ENCODE data around the gene ERMP1.

ERMP1 gene

DNA sequence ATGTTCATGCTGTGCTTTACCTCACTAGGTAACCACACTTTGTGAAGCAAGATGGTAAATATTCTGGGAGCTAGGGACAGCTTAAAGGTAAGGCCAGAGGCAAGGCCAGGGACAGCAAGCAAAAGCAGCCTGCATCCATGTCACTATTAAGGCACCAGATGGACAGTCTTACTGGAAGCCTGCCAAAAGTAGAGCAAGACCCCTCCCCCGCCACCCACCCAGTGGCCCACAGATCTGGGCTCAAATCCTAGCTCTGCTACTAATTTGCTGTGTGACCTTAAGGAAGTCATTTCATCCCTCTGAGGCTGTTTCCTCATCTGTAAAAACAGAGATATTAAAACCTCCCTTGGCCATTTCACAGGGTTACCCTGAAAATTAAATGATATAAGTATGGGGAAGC is 13.2 kb upstream of the ERMP1 start:
- ATAC-seq (ENCODE audit: low read depth) (no peak), DNase-seq (ENCODE audit: low spot score in 2 of 2) (no peak)
- Mint-ChIP-seq H3K9me3 (no peaks in the 10 kb centered on the region), H3K27ac (no peak overlapping the region), H3K4me1 (no peaks in the 10 kb centered on the region), H3K27me3 (peaks cover 1% of the 10 kb centered on the region), H3K36me3 (peaks cover 7% of the 10 kb centered on the region), H3K4me3 (no peak overlapping the region)

DNA sequence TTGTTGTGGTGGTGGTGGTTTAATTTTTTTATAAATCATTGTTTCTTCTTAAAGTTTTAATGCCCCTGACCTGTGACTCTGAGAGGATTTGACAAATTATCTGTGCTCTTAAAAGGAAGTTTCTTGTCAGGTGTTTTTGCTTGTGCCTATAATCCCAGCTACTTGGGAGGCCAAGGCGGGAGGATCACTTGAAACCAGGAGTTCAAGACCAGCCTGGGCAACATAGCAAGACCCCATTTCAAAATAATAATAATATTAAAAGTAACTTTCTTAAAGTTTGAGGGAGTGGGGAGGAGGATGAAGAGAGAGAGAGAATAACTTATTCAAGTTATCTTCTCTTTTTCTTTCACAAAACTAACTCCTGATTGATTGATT is 12.2 kb upstream of the ERMP1 start:
- Mint-ChIP-seq H3K4me1 (no peaks in the 10 kb centered on the region), H3K4me3 (no peak overlapping the region), H3K36me3 (peaks cover 6% of the 10 kb centered on the region), H3K27me3 (peaks cover 1% of the 10 kb centered on the region), H3K9me3 (no peaks in the 10 kb centered on the region), H3K27ac (no peak overlapping the region)
- DNase-seq (ENCODE audit: low spot score in 2 of 2) = no peak
- ATAC-seq (ENCODE audit: low read depth) = no peak

DNA sequence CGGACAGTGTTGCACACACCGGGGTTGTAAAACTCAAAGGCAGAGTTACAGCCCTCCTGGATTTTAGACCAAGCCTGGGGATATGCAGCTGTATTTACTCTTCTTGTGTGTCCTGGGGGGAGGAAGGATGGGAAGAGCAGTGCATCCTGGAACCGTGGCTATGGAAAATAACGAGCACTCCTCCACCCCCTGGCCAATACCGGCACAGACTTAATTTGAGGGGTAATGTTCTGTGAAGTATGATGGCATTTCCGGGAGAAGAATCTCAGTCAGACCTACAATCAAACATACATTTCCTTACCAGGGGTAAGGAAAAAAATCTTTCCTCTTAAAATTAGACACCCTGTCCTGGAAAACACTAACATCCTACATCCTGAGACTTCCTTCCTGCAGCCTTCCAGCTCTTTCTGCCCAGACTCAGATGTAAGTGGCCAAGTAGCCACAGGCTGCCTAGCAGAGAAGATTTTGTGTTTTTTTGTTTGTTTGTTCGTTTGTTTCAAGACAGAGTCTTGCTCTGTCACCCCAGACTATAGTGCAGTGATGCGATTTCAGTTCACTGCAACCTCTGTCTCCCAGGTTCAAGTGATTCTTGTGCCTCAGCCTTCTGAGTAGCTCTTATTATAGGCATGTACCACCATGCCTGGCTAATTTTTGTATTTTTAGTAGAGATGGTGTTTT is 11.0 kb upstream of the ERMP1 start:
- Mint-ChIP-seq H3K4me1 (no peaks in the 10 kb centered on the region), H3K4me3 (no peak overlapping the region), H3K9me3 (no peaks in the 10 kb centered on the region), H3K27me3 (no peaks in the 10 kb centered on the region), H3K36me3 (peaks cover 6% of the 10 kb centered on the region), H3K27ac (no peak overlapping the region)
- no peak for ATAC-seq (ENCODE audit: low read depth)
- no peak for DNase-seq (ENCODE audit: low spot score in 2 of 2)

DNA sequence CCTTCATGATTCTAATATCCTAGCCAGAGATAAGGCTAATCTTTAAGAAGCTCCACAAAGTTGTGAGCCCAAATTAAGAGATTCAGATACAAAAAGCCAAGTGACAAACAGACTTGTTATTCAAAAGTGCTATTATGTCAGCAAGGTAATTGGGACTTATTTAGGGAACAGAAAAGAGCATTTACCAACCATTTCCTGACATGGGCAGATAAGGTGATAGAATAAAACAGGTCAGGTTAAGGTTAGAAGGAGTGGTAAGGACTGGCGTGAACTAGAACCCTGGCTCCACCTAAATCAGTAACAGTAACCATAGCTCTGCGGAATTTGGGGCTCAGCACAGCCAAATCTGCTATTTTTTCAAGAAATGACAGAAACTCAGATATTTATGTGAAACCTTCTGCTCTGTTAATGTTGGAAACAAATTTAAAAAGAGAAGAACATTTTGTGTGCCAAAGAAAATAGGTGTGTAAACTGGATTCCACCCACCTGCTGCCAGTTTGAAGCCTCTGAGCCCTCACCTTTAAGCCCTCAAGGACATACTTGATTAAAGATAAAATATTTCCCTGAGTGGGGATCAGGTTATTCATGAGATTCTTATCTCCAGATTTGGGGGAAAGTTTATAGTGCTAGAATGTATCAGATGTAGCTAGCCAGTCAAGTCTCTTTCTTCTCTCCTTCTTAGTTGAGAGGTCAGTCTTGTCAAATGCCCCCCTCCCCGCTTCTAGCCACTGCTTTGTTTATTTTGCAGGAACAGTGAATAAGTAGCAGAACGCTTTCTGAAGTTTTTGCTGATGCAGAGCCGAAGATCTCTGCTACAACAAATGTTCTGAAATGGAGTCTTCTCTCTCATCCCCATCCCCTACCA is 10.2 kb upstream of the ERMP1 start:
- DNase-seq (ENCODE audit: low spot score in 2 of 2) (no peak), ATAC-seq (ENCODE audit: low read depth) (no peak)
- H3K4me3 Mint-ChIP-seq = no peak overlapping the region
- no peak overlapping the region for H3K27ac Mint-ChIP-seq
- no peaks in the 10 kb centered on the region for H3K4me1 Mint-ChIP-seq
- H3K9me3 Mint-ChIP-seq = no peaks in the 10 kb centered on the region
- H3K27me3 Mint-ChIP-seq = no peaks in the 10 kb centered on the region
- H3K36me3 Mint-ChIP-seq = peaks cover 6% of the 10 kb centered on the region

DNA sequence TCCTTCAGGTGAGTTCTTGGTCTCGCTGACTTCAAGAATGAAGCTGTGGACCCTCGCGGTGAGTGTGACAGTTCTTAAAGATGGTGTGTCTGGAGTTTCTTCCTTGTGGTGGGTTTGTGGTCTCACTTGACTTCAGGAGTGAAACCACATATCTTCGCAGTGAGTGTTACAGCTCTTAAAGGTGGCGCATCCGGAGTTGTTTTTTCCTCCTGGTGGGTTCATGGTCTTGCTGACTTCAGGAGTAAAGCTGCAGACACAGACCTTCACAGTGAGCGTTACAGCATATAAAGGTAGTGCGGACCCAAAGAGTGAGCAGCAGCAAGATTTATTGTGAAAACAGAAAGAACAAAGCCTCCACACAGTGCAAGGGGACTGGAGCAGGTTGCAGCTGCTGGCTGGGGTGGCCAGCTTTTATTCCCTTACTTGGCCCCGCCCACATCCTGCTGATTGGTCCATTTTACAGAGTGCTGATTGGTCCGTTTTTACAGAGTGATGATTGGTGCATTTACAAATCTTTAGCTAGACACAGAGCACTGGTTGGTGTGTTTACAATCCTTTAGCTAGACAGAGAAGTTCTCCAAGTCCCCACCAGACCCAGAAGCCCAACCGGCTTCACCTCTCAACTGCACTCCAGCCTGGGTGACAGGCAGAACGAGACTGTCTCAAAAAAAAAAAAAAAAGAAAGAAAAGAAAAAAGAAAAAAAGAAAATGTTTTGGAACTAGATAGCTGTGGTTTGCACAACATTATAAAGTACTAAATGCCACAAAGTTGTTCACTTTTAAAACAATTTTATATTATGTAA is 9.1 kb upstream of the ERMP1 start:
- H3K4me1 Mint-ChIP-seq = no peaks in the 10 kb centered on the region
- no peak for ATAC-seq (ENCODE audit: low read depth)
- no peak overlapping the region for H3K27ac Mint-ChIP-seq

DNA sequence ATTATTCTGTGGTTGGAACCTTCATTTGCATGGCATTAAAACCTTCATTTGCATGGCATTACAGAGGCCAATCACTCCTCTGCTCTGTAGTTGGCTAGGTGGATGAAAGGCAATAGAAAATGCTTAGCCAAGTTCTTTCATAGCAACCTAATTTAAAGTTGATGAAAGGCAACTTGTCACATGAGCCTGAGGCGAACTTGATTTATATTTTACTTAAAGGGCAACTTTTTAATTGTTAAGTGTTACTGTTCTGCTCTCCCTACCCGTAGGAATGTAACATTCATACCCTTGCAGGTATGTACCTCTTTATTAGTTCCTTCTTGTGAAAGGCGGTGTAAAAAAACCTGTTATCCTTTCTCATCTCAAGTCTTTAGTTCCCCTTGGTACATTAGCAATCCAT is 7.9 kb upstream of the ERMP1 start:
- Mint-ChIP-seq H3K4me3 (no peak overlapping the region), H3K36me3 (peaks cover 3% of the 10 kb centered on the region), H3K27ac (no peak overlapping the region), H3K9me3 (no peaks in the 10 kb centered on the region), H3K4me1 (no peaks in the 10 kb centered on the region), H3K27me3 (no peaks in the 10 kb centered on the region)
- DNase-seq (ENCODE audit: low spot score in 2 of 2) (no peak), ATAC-seq (ENCODE audit: low read depth) (no peak)

More for the DNA sequence above, 9.1 kb upstream of the ERMP1 start:
- H3K4me3 Mint-ChIP-seq = no peak overlapping the region
- no peak for DNase-seq (ENCODE audit: low spot score in 2 of 2)
- H3K9me3 Mint-ChIP-seq = no peaks in the 10 kb centered on the region
- H3K36me3 Mint-ChIP-seq = peaks cover 3% of the 10 kb centered on the region
- no peaks in the 10 kb centered on the region for H3K27me3 Mint-ChIP-seq

DNA sequence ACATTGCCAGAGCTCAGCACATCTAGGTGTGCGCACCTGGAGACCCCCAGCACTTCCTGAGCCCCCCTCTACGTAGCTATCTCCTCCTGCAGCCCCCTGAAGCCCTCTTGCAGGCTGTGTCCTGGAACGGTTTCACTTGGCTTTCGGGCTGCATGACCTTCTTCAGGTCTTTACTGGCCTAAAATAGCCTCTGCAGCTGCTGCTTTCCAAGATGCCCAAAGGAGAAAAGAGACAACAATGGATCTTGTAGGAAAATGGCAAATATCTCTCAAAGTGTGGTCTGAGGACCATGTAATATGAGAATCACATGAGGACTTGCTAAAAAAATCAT is 6.6 kb upstream of the ERMP1 start:
- no peaks in the 10 kb centered on the region for H3K4me1 Mint-ChIP-seq
- no peaks in the 10 kb centered on the region for H3K27me3 Mint-ChIP-seq
- no peak for DNase-seq (ENCODE audit: low spot score in 2 of 2)
- ATAC-seq (ENCODE audit: low read depth) = no peak
- no peak overlapping the region for H3K27ac Mint-ChIP-seq
- peaks cover 3% of the 10 kb centered on the region for H3K36me3 Mint-ChIP-seq
- no peaks in the 10 kb centered on the region for H3K9me3 Mint-ChIP-seq
- H3K4me3 Mint-ChIP-seq = no peak overlapping the region

DNA sequence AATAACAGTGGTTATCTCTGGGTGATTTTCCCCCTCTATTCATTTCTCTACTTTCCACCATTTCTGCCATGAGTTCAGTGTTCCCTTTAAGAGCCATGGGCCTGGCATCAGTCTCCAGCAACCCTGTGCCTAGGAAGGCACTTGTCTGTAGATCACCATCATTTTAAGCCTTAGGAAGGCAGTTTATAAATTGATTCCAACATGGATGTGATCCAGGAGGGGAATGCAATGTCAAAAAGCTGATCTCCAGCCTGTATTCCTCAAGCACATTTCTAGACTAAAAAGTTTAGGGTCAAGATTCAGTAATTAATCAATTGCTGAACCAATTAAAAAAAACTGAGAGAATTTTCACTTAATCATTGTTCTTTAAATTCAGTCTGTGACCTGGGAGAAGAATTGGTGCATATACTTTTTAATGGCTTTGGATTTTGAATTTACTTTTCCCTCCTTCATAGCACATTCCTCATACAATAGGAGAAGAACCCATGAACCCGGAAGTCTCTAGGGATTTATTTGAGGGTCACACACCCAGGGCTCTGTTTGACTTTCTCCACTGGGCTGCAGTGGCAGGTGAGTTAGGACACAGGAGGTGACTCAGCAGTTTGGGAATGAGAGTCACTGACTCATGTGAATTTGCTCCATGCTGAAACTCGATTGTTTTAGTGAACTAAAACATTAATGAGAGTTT is 6.1 kb upstream of the ERMP1 start:
- Mint-ChIP-seq H3K36me3 (peaks cover 3% of the 10 kb centered on the region), H3K4me1 (peaks cover 2% of the 10 kb centered on the region)
- ATAC-seq (ENCODE audit: low read depth) = no peak

DNA sequence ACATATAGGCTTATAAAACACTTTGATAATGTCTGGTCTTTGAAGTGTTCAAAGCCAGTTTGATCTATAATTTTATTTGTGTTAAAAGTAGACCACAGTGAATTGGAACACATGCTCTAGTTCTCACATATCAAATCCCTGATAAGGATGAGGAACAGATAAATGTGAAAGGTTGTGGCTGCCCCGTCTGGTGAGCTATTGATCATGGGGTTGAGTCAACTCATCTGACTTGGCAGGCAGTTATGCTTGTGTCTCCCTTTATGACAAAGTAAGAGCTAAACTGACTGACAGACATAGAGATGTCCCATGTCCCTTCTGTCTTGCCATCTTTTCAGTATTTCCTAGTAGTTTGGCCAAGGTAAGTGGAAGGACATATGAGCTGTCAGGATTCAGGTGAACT is 2.9 kb upstream of the ERMP1 start:
- no peak overlapping the region for H3K27ac Mint-ChIP-seq
- H3K4me3 Mint-ChIP-seq = no peak overlapping the region
- ATAC-seq (ENCODE audit: low read depth) (no peak), DNase-seq (ENCODE audit: low spot score in 2 of 2) (no peak)
- no peaks in the 10 kb centered on the region for H3K27me3 Mint-ChIP-seq
- no peaks in the 10 kb centered on the region for H3K36me3 Mint-ChIP-seq
- no peaks in the 10 kb centered on the region for H3K9me3 Mint-ChIP-seq
- H3K4me1 Mint-ChIP-seq = peaks cover 18% of the 10 kb centered on the region

More for the DNA sequence above, 6.1 kb upstream of the ERMP1 start:
- DNase-seq (ENCODE audit: low spot score in 2 of 2) = no peak
- H3K4me3 Mint-ChIP-seq = no peak overlapping the region
- no peak overlapping the region for H3K27ac Mint-ChIP-seq
- H3K9me3 Mint-ChIP-seq = no peaks in the 10 kb centered on the region
- no peaks in the 10 kb centered on the region for H3K27me3 Mint-ChIP-seq

DNA sequence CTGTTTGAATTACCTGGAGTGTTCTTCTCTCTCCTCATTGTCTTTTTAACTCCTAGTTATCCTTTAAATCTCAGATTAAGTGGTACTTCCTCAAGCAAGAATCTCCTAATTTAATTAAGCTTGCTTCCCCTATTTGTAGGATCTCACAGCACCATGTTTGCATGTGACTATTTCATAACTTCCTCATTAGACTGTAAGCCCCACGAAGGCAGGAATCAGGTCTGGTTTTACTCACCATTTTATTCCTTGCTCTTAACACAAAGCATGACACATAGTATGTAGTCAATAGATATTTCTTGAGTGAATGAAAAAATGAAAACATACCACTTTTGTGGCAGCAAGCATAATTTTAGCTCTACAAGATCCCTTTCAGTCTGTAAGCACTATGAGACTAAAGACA is 1.3 kb upstream of the ERMP1 start:
- Mint-ChIP-seq H3K4me3 (peak overlapping the region; percentile 14), H3K27ac (no peak overlapping the region)
- ATAC-seq (ENCODE audit: low read depth) = no peak

DNA sequence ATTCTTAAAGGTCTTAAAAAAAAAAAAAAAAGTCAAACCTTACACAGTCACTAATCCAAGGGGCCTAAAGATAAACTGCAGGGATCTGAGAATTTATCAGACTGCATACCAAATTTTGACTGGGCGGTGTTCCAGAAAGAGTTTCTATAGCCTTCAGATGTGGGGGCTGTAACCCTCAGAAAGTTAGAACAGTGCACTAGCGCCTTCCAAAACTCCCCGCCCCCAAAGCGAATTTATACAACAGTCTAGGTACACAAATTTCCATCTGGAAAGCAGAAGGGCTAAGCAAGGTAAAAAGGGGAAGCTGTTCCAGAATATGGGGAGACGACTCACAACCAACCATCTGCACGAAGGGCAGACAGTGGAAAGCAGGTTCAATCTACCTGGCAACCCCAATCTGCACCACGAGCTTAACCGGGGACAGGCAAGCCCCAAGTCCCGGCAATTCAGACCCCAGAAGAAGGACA is 813 bp downstream of the ERMP1 start:
- H3K4me1 Mint-ChIP-seq = peaks cover 24% of the 10 kb centered on the region
- peak; percentile 47 for ATAC-seq (ENCODE audit: low read depth)
- H3K4me3 Mint-ChIP-seq = peak overlapping the region; percentile 93
- no peaks in the 10 kb centered on the region for H3K36me3 Mint-ChIP-seq
- H3K9me3 Mint-ChIP-seq = no peaks in the 10 kb centered on the region
- DNase-seq (ENCODE audit: low spot score in 2 of 2) = no peak
- H3K27me3 Mint-ChIP-seq = no peaks in the 10 kb centered on the region
- peak overlapping the region; percentile 52 for H3K27ac Mint-ChIP-seq

More for the DNA sequence above, 1.3 kb upstream of the ERMP1 start:
- Mint-ChIP-seq H3K36me3 (no peaks in the 10 kb centered on the region), H3K4me1 (peaks cover 18% of the 10 kb centered on the region), H3K27me3 (no peaks in the 10 kb centered on the region), H3K9me3 (no peaks in the 10 kb centered on the region)
- no peak for DNase-seq (ENCODE audit: low spot score in 2 of 2)

DNA sequence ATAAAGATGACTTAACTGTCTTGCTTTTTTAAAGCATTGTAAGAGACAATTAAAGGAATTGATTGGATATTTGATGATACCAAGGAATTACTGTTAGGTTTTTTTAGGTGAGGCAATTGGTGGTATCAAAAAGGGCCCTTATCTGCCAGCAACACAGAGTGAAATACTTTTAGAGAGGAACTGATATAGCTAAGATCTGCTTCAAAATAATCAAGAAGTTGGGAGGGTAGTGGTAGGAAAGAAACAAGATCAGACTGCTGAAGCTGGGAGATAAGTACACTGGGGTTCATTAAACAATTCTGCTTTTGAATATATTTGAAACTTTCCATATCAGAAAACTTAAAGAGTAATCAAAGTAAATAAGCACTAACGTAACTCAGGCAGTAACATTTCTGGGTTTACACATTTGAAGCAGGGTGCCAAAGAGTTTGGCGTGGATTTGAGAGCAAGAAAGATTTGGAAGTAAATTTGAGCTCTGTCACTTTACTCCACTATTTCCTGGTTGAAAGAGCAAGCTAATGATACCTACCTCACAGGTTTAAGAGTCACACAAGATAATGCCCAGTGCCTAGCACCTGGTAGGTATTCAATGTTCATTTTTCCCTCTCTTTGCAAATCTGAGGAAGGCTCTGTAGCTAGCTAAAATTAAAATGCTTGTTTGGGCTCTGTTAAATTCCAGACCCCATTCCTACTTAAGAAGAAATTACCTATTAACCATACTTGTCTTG is 6.9 kb downstream of the ERMP1 start:
- Mint-ChIP-seq H3K4me1 (peaks cover 8% of the 10 kb centered on the region), H3K36me3 (peaks cover 9% of the 10 kb centered on the region), H3K9me3 (no peaks in the 10 kb centered on the region), H3K27me3 (no peaks in the 10 kb centered on the region), H3K27ac (no peak overlapping the region), H3K4me3 (no peak overlapping the region)
- ATAC-seq (ENCODE audit: low read depth) (no peak), DNase-seq (ENCODE audit: low spot score in 2 of 2) (no peak)

DNA sequence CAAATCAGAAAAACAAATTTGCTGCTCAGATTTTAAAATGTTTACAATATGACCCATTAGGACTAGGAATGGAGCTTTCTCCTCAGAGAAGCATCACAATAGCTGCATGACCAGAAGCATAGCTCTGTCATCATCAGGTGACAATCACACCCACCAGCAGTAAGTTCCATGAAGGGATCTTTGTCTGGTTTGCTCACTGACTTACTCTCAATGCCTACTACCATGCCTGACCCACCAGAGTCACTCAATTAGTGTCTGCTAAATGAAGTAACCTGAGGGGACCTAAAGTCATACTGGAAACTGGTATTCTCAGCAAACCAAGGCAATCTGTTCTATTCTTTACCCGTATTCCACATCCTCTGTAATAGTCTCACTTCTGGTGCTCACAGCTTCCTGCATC is 7.7 kb downstream of the ERMP1 start:
- no peak for DNase-seq (ENCODE audit: low spot score in 2 of 2)
- no peak for ATAC-seq (ENCODE audit: low read depth)
- Mint-ChIP-seq H3K36me3 (peaks cover 9% of the 10 kb centered on the region), H3K27me3 (no peaks in the 10 kb centered on the region), H3K9me3 (no peaks in the 10 kb centered on the region), H3K4me3 (no peak overlapping the region), H3K4me1 (peaks cover 6% of the 10 kb centered on the region), H3K27ac (no peak overlapping the region)

Data from memory B cell (primary cell).